Stimulated activated CD4-positive, alpha-beta T cell treated with anti-CD3 and anti-CD28 coated beads, TNF-alpha, amount 100 ng/mL, for 24 hours (primary cell): Measurements from ENCODE around the gene UGT1A6.
"Not testable (repeated sequence)": the region's sequence is repeated elsewhere in the genome, so short reads cannot be mapped to it uniquely, and the experiment has no call there.

Experiments
- DNase-seq, 3 experiments: peaks; one replicate each; pipeline ENCODE4 v3.0.0-alpha.2; 2020; ENCODE audit warnings: low read depth in 3 of 3

UGT1A6 gene

GRCh38 chr2:233686928-233687327, 5.8 kb upstream of the UGT1A6 start:
- no peak for DNase-seq

GRCh38 chr2:233688341-233688740, 4.3 kb upstream of the UGT1A6 start:
- DNase-seq: no peak

GRCh38 chr2:233689031-233689430, 3.7 kb upstream of the UGT1A6 start:
- no peak for DNase-seq

GRCh38 chr2:233689501-233689900, 3.2 kb upstream of the UGT1A6 start:
- DNase-seq: no peak

- no peak for DNase-seq
These were observed 2.2 kb upstream of the UGT1A6 start for GRCh38 chr2:233690444-233690843.

- no peak for DNase-seq
These were observed 952 bp upstream of the UGT1A6 start for GRCh38 chr2:233691443-233692433.

- DNase-seq: no peak
These were observed 1.3 kb downstream of the UGT1A6 start for GRCh38 chr2:233693963-233694362.

- no peak for DNase-seq
These were observed 6.0 kb downstream of the UGT1A6 start for GRCh38 chr2:233698740-233699139.

- no peak for DNase-seq
These were observed 6.8 kb downstream of the UGT1A6 start for GRCh38 chr2:233699424-233700027.

- DNase-seq: no peak
These were observed 7.4 kb downstream of the UGT1A6 start for GRCh38 chr2:233700028-233700635.

GRCh38 chr2:233700842-233701241, 8.2 kb downstream of the UGT1A6 start:
- not testable (repeated sequence) for DNase-seq

- DNase-seq: no peak
These were observed 9.5 kb downstream of the UGT1A6 start for GRCh38 chr2:233702238-233702637.

- no peak for DNase-seq
These were observed 13.3 kb downstream of the UGT1A6 start for GRCh38 chr2:233705911-233706506.

- no peak for DNase-seq
These were observed 14.0 kb downstream of the UGT1A6 start for GRCh38 chr2:233706720-233707119.

- no peak for DNase-seq
These were observed 15.4 kb downstream of the UGT1A6 start for GRCh38 chr2:233707940-233708644.

- no peak for DNase-seq
These were observed 16.3 kb downstream of the UGT1A6 start for GRCh38 chr2:233708942-233709341.

GRCh38 chr2:233711312-233712008, 18.8 kb downstream of the UGT1A6 start:
- DNase-seq: peak; percentile 38 to 68 (median 47)

- DNase-seq: no peak
These were observed 20.0 kb downstream of the UGT1A6 start, which contains the start of gene UGT1A5 for GRCh38 chr2:233712611-233713261. Gene UGT1A5 (plus strand): TSS chr2:233712907. CDS start chr2:233712992, 85 bp downstream.

- DNase-seq: no peak
These were observed 20.5 kb downstream of the UGT1A6 start for GRCh38 chr2:233713262-233713615.

- no peak for DNase-seq
These were observed 21.4 kb downstream of the UGT1A6 start for GRCh38 chr2:233714121-233714520.
